ENCODE measurements around the gene WSCD1.

The WSCD1 gene

DNA sequence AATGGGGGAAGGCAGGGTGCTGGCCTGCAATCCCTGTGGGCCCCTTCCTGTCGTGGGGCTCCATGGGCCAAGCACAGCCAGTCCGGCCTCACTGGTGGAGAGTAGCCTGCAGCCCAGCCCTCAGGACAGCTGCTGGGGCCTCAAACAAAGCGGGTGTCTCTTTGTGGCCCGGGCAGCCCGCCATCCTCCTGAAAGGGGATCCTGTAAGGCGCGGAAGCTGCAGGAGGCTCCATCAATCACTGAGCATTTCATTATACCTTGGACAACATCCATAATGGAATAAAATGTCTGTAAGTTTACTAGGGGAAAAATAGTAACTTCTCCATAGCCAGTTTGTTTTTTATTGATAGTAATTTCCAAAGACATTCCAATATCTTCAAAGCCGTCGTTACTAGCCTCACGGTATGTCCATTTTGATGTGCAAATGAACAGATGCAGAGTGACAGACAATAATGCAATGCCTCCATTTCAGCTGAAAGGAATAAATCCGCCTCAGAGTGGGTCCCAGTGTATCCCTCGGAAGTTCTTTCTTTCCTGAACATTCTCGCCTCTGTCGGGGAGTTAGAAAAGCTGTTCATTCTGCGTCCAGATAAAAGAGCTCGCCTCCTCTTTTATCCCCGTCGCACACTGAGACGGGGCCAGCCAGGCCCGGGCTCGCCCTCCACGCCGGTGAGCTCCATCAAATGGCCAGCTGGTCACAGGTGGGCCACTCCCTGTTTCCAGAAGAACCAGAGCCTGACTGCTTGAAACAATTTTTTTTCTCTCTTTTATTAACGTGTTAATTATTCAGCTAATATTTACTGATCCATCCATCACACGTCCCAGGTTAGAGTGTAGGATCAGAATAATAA is 14.4 kb downstream of the WSCD1 start:
- Histone ChIP-seq H3F3A (ENCODE audit: control insufficient read depth, insufficient read depth) (no peaks in the 10 kb centered on the region), H3K4me2 (ENCODE audit: low read length) (no peak overlapping the region), H3K4me3 (ENCODE audit: low read length) (no peak overlapping the region), H3K9me2 (replicated peaks; ENCODE audit: control insufficient read depth, low read length) (no peaks in the 10 kb centered on the region), H3K27ac (ENCODE audit: low read depth, low read length) (no peak overlapping the region), H3K9me3 (ENCODE audit: control insufficient read depth, insufficient read depth, low read length) (no peaks in the 10 kb centered on the region), H4K20me1 (ENCODE audit: control insufficient read depth, insufficient read depth, low read depth, low read length) (no peaks in the 10 kb centered on the region), H3K79me2 (ENCODE audit: control insufficient read depth, low read length) (no peaks in the 10 kb centered on the region), H3K36me3 (ENCODE audit: control insufficient read depth, low read length) (no peaks in the 10 kb centered on the region), H3K4me1 (ENCODE audit: control insufficient read depth, low read length) (no peaks in the 10 kb centered on the region), H3K27me3 (ENCODE audit: control insufficient read depth, low read length) (no peaks in the 10 kb centered on the region)
- no peak for TF ChIP-seq EZH2phosphoT487 (IDR thresholded peaks at IDR 0.05; ENCODE audit: borderline replicate concordance, low read length)
- TF ChIP-seq, protein P1, sequence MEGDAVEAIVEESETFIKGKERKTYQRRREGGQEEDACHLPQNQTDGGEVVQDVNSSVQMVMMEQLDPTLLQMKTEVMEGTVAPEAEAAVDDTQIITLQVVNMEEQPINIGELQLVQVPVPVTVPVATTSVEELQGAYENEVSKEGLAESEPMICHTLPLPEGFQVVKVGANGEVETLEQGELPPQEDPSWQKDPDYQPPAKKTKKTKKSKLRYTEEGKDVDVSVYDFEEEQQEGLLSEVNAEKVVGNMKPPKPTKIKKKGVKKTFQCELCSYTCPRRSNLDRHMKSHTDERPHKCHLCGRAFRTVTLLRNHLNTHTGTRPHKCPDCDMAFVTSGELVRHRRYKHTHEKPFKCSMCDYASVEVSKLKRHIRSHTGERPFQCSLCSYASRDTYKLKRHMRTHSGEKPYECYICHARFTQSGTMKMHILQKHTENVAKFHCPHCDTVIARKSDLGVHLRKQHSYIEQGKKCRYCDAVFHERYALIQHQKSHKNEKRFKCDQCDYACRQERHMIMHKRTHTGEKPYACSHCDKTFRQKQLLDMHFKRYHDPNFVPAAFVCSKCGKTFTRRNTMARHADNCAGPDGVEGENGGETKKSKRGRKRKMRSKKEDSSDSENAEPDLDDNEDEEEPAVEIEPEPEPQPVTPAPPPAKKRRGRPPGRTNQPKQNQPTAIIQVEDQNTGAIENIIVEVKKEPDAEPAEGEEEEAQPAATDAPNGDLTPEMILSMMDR (IDR thresholded peaks at IDR 0.05; ENCODE audit: low read depth, low read length, poor library complexity, severe bottlenecking) = no peak

DNA sequence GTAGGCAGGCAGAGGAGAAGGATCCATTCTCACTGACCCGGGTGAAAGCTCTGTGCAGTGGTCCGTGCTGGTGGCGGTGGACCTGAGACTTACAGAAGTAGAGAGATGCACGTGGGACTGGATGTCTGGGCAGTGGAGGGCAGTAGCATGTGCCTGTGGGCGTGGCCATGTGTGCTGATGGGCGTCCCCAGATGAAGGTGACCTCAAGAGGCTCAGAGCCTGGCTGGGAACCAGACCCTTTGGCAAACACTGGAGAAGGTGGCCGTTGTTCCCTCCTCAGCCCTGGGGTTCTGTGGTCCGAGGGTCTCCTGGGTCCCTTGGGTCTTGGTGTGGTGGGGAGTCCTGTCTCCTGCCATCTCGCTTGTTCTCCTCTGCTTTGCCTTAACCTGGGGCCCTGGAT is 15.6 kb downstream of the WSCD1 start:
- Histone ChIP-seq H3K4me3 (ENCODE audit: low read length) (no peak overlapping the region), H4K20me1 (ENCODE audit: control insufficient read depth, insufficient read depth, low read depth, low read length) (no peaks in the 10 kb centered on the region), H3K9me3 (ENCODE audit: control insufficient read depth, insufficient read depth, low read length) (no peaks in the 10 kb centered on the region), H3K36me3 (ENCODE audit: control insufficient read depth, low read length) (no peaks in the 10 kb centered on the region), H3F3A (ENCODE audit: control insufficient read depth, insufficient read depth) (no peaks in the 10 kb centered on the region), H3K4me2 (ENCODE audit: low read length) (no peak overlapping the region), H3K79me2 (ENCODE audit: control insufficient read depth, low read length) (no peaks in the 10 kb centered on the region), H3K27ac (ENCODE audit: low read depth, low read length) (no peak overlapping the region), H3K9me2 (replicated peaks; ENCODE audit: control insufficient read depth, low read length) (no peaks in the 10 kb centered on the region), H3K27me3 (ENCODE audit: control insufficient read depth, low read length) (no peaks in the 10 kb centered on the region), H3K4me1 (ENCODE audit: control insufficient read depth, low read length) (no peaks in the 10 kb centered on the region)
- TF ChIP-seq, protein P1 (IDR thresholded peaks at IDR 0.05; ENCODE audit: low read depth, low read length, poor library complexity, severe bottlenecking) = no peak
- TF ChIP-seq EZH2phosphoT487 (IDR thresholded peaks at IDR 0.05; ENCODE audit: borderline replicate concordance, low read length) = no peak

GRCh38 chr17:6086603-6087400 is 16.6 kb downstream of the WSCD1 start:
- H3K4me1 ChIP-seq (ENCODE audit: control insufficient read depth, low read length) = no peaks in the 10 kb centered on the region
- H3K36me3 ChIP-seq (ENCODE audit: control insufficient read depth, low read length) = no peaks in the 10 kb centered on the region
- H3K27me3 ChIP-seq (ENCODE audit: control insufficient read depth, low read length) = no peaks in the 10 kb centered on the region
- H3K4me3 ChIP-seq (ENCODE audit: low read length) = no peak overlapping the region
- H3K79me2 ChIP-seq (ENCODE audit: control insufficient read depth, low read length) = no peaks in the 10 kb centered on the region
- TF ChIP-seq EZH2phosphoT487 (IDR thresholded peaks at IDR 0.05; ENCODE audit: borderline replicate concordance, low read length) = no peak
- TF ChIP-seq, protein P1 (IDR thresholded peaks at IDR 0.05; ENCODE audit: low read depth, low read length, poor library complexity, severe bottlenecking) = no peak
- no peaks in the 10 kb centered on the region for H4K20me1 ChIP-seq (ENCODE audit: control insufficient read depth, insufficient read depth, low read depth, low read length)
- H3K27ac ChIP-seq (ENCODE audit: low read depth, low read length) = no peak overlapping the region
- no peak overlapping the region for H3K4me2 ChIP-seq (ENCODE audit: low read length)
- H3K9me2 ChIP-seq (replicated peaks; ENCODE audit: control insufficient read depth, low read length) = no peaks in the 10 kb centered on the region
- H3F3A ChIP-seq (ENCODE audit: control insufficient read depth, insufficient read depth) = no peaks in the 10 kb centered on the region
- H3K9me3 ChIP-seq (ENCODE audit: control insufficient read depth, insufficient read depth, low read length) = no peaks in the 10 kb centered on the region

All from DOHH2 (cell line).